GM12878 (cell line): ENCODE measurements around the gene ZNF2. TPM values are rescaled to one million over a fixed set of nuclear protein-coding genes. Genes with fewer than 3 reads are reported as not detected.
A peak's percentile ranks its signal among the peaks of the same experiment; 100 is the strongest.

Experiments used
- ATAC-seq: fragments of 200-7000 bp; cut with Tn5 transposase; 3 replicates; pipeline ENCODE4 v1.9.1; 2020; ENCODE audit warnings: mild to moderate bottlenecking, moderate library complexity
- BruUV-seq: library from RNA; stranded (reverse); fragments of 400-500 nt; replicated peaks from 2 replicates; lab custom pipeline; 2021; lab: Mats Ljungman, UMichigan
- CTCF ChIA-PET: fragments of 300-600 bp; sonication (Branson Sonifier 250); formaldehyde crosslinking; extraction: SDS; loops from one replicate; lab custom pipeline; 2021; ENCODE audit warnings: inconsistent platforms; lab: Yijun Ruan, JAX
- POLR2A ChIA-PET: fragments of 350-600 bp; formaldehyde crosslinking; extraction: SDS; loops from one replicate; lab custom pipeline; 2021; ENCODE audit warnings: inconsistent platforms; lab: Charles Lee
- RAD21 ChIA-PET: fragments of 300-600 bp; sonication (Branson Sonifier 250); formaldehyde crosslinking; loops from one replicate; lab custom pipeline; 2023; ENCODE audit warnings: antibody characterized with exemption; ENCODE audit not compliant: unreplicated experiment; lab: Charles Lee
- SMC1A ChIA-PET: fragments of 300-600 bp; sonication (Branson Sonifier 250); formaldehyde crosslinking; loops from one replicate; lab custom pipeline; 2023; ENCODE audit not compliant: unreplicated experiment, uncharacterized antibody; lab: Charles Lee
- DNase-seq: peaks from one replicate; pipeline ENCODE4 v3.0.0-alpha.2; 2011; ENCODE audit warnings: low read depth, low spot score
- FAIRE-seq: peaks from 3 replicates; lab custom pipeline; 2011; peaks lifted over from hg19 to GRCh38; lab: Jason Lieb, UNC
- H2AFZ ChIP-seq: 2 replicates; pipeline ENCODE4 v1.6.0; 2011; ENCODE audit warnings: low read depth, low read length, control low read depth; ENCODE audit not compliant: control insufficient read depth
- H3K27ac ChIP-seq: 2 replicates; pipeline ENCODE4 v1.5.1; 2011; ENCODE audit warnings: control low read depth; ENCODE audit not compliant: control insufficient read depth, insufficient read depth
- H3K27me3 ChIP-seq, 2 experiments: replicated peaks in 1 of 2; 2 replicates each; pipeline versions ENCODE4 v1.6.0 to v1.6.1; 2011; ENCODE audit warnings: low read length in 1 of 2; ENCODE audit not compliant: control insufficient read depth in 2 of 2, insufficient read depth in 2 of 2
- H3K36me3 ChIP-seq, 2 experiments: 2 replicates each; pipeline ENCODE4 v1.5.1; 2011; ENCODE audit warnings: low read length in 1 of 2; ENCODE audit not compliant: control insufficient read depth in 2 of 2, insufficient read depth in 2 of 2
- H3K4me1 ChIP-seq: 2 replicates; pipeline ENCODE4 v1.6.1; 2011; ENCODE audit warnings: mild to moderate bottlenecking, low read length, moderate library complexity, mixed read lengths; ENCODE audit not compliant: control insufficient read depth, insufficient read depth
- H3K4me2 ChIP-seq: 2 replicates; pipeline ENCODE4 v1.6.0; 2011; ENCODE audit warnings: control low read depth; ENCODE audit not compliant: control insufficient read depth, insufficient read depth
- H3K4me3 ChIP-seq: fragments of 200-600 bp; sonication (generic); 2 replicates; pipeline ENCODE4 v1.5.1; 2016
- H3K79me2 ChIP-seq: 2 replicates; pipeline ENCODE4 v1.6.0; 2011; ENCODE audit warnings: low read length; ENCODE audit not compliant: control insufficient read depth, insufficient read depth
- H3K9ac ChIP-seq: 2 replicates; pipeline ENCODE4 v1.8.0; 2011; ENCODE audit warnings: low read length, control low read depth, mixed read lengths; ENCODE audit not compliant: control insufficient read depth, insufficient read depth
- H3K9me3 ChIP-seq: replicated peaks from 3 replicates; pipeline ENCODE4 v1.5.1; 2011; ENCODE audit warnings: mild to moderate bottlenecking, low read length; ENCODE audit not compliant: control insufficient read depth, insufficient read depth
- H4K20me1 ChIP-seq: 2 replicates; pipeline ENCODE4 v1.6.0; 2011; ENCODE audit not compliant: control insufficient read depth, insufficient read depth
- BRCA1 ChIP-seq: IDR thresholded peaks from 2 replicates; pipeline ENCODE4 v1.6.1; 2011; ENCODE audit warnings: low read depth, low read length, improper control_type of control experiment
- CREM ChIP-seq: IDR thresholded peaks from 2 replicates; pipeline ENCODE4 v1.6.1; 2014; ENCODE audit warnings: antibody characterized with exemption, low read depth
- DPF2 ChIP-seq: fragments of 450-650 bp; IDR thresholded peaks from 2 replicates; pipeline ENCODE4 v1.6.1; 2017; ENCODE audit warnings: mild to moderate bottlenecking
- E2F8 ChIP-seq: fragments of 450-650 bp; IDR thresholded peaks from 2 replicates; pipeline ENCODE4 v1.6.1; 2018; ENCODE audit warnings: mild to moderate bottlenecking, low read depth, moderate library complexity; ENCODE audit not compliant: partially characterized antibody
- EED ChIP-seq: sonication (generic); IDR thresholded peaks from 2 replicates; pipeline ENCODE4 v1.6.1; 2016; ENCODE audit warnings: antibody characterized with exemption, low read depth
- EGR1 ChIP-seq, 2 experiments: IDR thresholded peaks; 1 replicate in 1 of 2; 2 replicates in 1 of 2; pipeline ENCODE4 v1.6.1; 2011 to 2012; ENCODE audit warnings: low read depth in 2 of 2, low read length in 2 of 2, borderline replicate concordance in 1 of 2, mild to moderate bottlenecking in 1 of 2, moderate library complexity in 1 of 2
- GATAD2B ChIP-seq: fragments of 450-650 bp; conservative IDR thresholded peaks from 2 replicates; pipeline ENCODE4 v1.6.1; 2017; ENCODE audit warnings: low read depth, mild to moderate bottlenecking, moderate library complexity
- IKZF1 ChIP-seq: fragments of 450-650 bp; conservative IDR thresholded peaks from 2 replicates; pipeline ENCODE4 v1.6.1; 2017; ENCODE audit warnings: antibody characterized with exemption, mild to moderate bottlenecking
- IKZF2 ChIP-seq, 2 experiments: fragments of 450-650 bp; IDR thresholded peaks; 2 replicates each; pipeline ENCODE4 v1.6.1; 2017; ENCODE audit warnings: mild to moderate bottlenecking in 2 of 2, moderate library complexity in 2 of 2
- LARP7 ChIP-seq: fragments of 450-650 bp; IDR thresholded peaks from 2 replicates; pipeline ENCODE4 v1.6.1; 2017; ENCODE audit warnings: mild to moderate bottlenecking
- MXI1 ChIP-seq: fragments of 150-350 bp; IDR thresholded peaks from 2 replicates; pipeline ENCODE4 v1.6.1; 2011; ENCODE audit warnings: low read depth, mild to moderate bottlenecking, inconsistent platforms, low read length, improper control_type of control experiment
- NR2F1 ChIP-seq: fragments of 450-650 bp; conservative IDR thresholded peaks from 2 replicates; pipeline ENCODE4 v1.6.1; 2017; ENCODE audit warnings: mild to moderate bottlenecking
- POLR2A ChIP-seq: IDR thresholded peaks from 2 replicates; pipeline ENCODE4 v1.6.1; 2011; ENCODE audit warnings: low read depth, mild to moderate bottlenecking, low read length
- RB1 ChIP-seq: fragments of 450-650 bp; formaldehyde crosslinking; IDR thresholded peaks from 2 replicates; pipeline ENCODE4 v1.6.1; 2017; ENCODE audit warnings: mild to moderate bottlenecking, borderline replicate concordance
- SMAD1 ChIP-seq: fragments of 450-650 bp; IDR thresholded peaks from 2 replicates; pipeline ENCODE4 v1.6.1; 2018; ENCODE audit warnings: mild to moderate bottlenecking, low read depth; ENCODE audit not compliant: partially characterized antibody
- TBL1XR1 ChIP-seq: IDR thresholded peaks from 2 replicates; pipeline ENCODE4 v1.6.1; 2012; ENCODE audit warnings: low read depth, low read length, improper control_type of control experiment
- WGBS: methylation state at CpG from one replicate; pipeline ENCODE4 v1.1.6; 2016; ENCODE audit warnings: low lambda C conversion rate; ENCODE audit not compliant: insufficient replicate concordance, insufficient coverage; ENCODE audit errors: missing lambda C conversion rate; 5-methylcytosine and 5-hydroxymethylcytosine counted together
- in situ Hi-C: fragments of 300-500 bp; cut with MboI; formaldehyde crosslinking; loops from 9 replicates; pipeline ENCODE4 v1.14.3; 2018; ENCODE audit warnings: mixed read lengths
- intact Hi-C: fragments of 100-400 bp; cut with micrococcal nuclease; formaldehyde crosslinking; loops from one replicate; pipeline ENCODE4 v1.14.2; 2022; ENCODE audit not compliant: unreplicated experiment
- polyA plus RNA-seq, 11 experiments: library from polyadenylated mRNA; depleted of rRNA in 4 of 11; unstranded in 6 of 11; stranded (reverse) in 5 of 11; fragments of >200 nt; fragmentation: Nextera tagmentation in 4 of 11; fragmentation: Illumina TruSeq in 1 of 11; extraction: Ambion mirVana in 4 of 11; extraction: Trizol in 1 of 11; gene quantifications; 1 replicate in 1 of 11; 2 replicates in 10 of 11; pipeline versions ENCODE4 v1.2.1 to v1.2.3, GENCODE V29; 2011 to 2016; ENCODE audit warnings: inconsistent platforms in 2 of 11, missing spikeins in 2 of 11, low read depth in 1 of 11
- total RNA-seq, 4 experiments: library from RNA; depleted of rRNA in 3 of 4; stranded (reverse); fragments of >200 nt in 3 of 4; fragmentation: Illumina TruSeq in 1 of 4; extraction: Trizol in 1 of 4; gene quantifications; 2 replicates each; pipeline versions ENCODE4 v1.2.1 to v1.2.3, GENCODE V29; 2013 to 2021
- TF ChIP-seq, protein P1 (sequence below): fragments of 450-650 bp; IDR thresholded peaks from 2 replicates; pipeline ENCODE4 v1.6.1; 2017; ENCODE audit warnings: mild to moderate bottlenecking, moderate library complexity

Gene ZNF2
- total and polyA plus RNA-seq, 10 of the 15 experiments (the other 5 are each of a cell fraction or from before 2014, with no cell fraction given): 2.4 to 5.1 (median 3.5) TPM

- H3K4me3 ChIP-seq: peak overlapping the region; percentile 78
- peak overlapping the region; percentile 87 for H2AFZ ChIP-seq
- peaks cover 3% of the 10 kb centered on the region; the same call in 1 of the 2 replicates for H3K4me1 ChIP-seq
- H3K27me3 ChIP-seq: no peaks in the 10 kb centered on the region
- in situ Hi-C loops (no loop called here), intact Hi-C loops (no loop called here)
- POLR2A ChIA-PET: interaction anchor here (2.1 kb wide), 1 partner anchor 37 kb away, joined by 6 read pairs; the partner anchor contains the start of gene MRPS5
- CTCF ChIA-PET: interaction anchor here (0.9 to 1.5 kb wide), 3 partner anchors 37 to 83 kb away, joined by 3 to 4 read pairs (median 3); partner anchors contain the start of gene MRPS5
- peaks cover 0 to 3% of the 10 kb centered on the region in 2 experiments; a peak in 1 of 4 replicates for H3K36me3 ChIP-seq
- no peaks in the 10 kb centered on the region for H4K20me1 ChIP-seq
- peak overlapping the region; percentile 94 for H3K4me2 ChIP-seq
- SMC1A ChIA-PET: no interaction called here
- BruUV-seq: no TSS peak
- H3K9me3 ChIP-seq: peaks cover 3% of the 10 kb centered on the region; the same call in 1 of the 3 replicates
- RAD21 ChIA-PET: interaction anchor here (0.6 to 1.2 kb wide), 2 partner anchors 28 to 43 kb away, joined by 3 to 5 read pairs; no protein-coding TSS in a partner anchor
- no peak overlapping the region for H3K27ac ChIP-seq
- ATAC-seq (peak; percentile 79), FAIRE-seq (no peak), DNase-seq (no peak)
- 6% methylated on average over 41 of the region's 58 CpGs for WGBS
- peak overlapping the region; percentile 72 for H3K9ac ChIP-seq
- H3K79me2 ChIP-seq: peaks cover under 1% of the 10 kb centered on the region; the same call in 1 of the 2 replicates
- TF ChIP-seq RB1 (0 out of 2 replicates have a peak, but pooled peaks have one; percentile 26), GATAD2B (peak; percentile 42; the same call in 1 of the 2 replicates), BRCA1 (no peak), DPF2 (peak; percentile 28; the same call in 1 of the 2 replicates), TBL1XR1 (no peak), IKZF1 (peak; percentile 17; the same call in 1 of the 2 replicates), LARP7 (peak; percentile 73), SMAD1 (no peak), MXI1 (no peak), EGR1 (IDR thresholded peaks at IDR 0.05; ENCODE audit: borderline replicate concordance in 1 of 2, low read depth in 2 of 2, low read length in 2 of 2) (peak in 1 of 2 experiments; percentile 40; a peak in 1 of 3 replicates), POLR2A (peak; percentile 2), NR2F1 (no peak), CREM (no peak), IKZF2 (IDR thresholded peaks at IDR 0.05) (no peak), EED (peak; percentile 33; the same call in 1 of the 2 replicates), E2F8 (no peak)
- TF ChIP-seq, protein P1, sequence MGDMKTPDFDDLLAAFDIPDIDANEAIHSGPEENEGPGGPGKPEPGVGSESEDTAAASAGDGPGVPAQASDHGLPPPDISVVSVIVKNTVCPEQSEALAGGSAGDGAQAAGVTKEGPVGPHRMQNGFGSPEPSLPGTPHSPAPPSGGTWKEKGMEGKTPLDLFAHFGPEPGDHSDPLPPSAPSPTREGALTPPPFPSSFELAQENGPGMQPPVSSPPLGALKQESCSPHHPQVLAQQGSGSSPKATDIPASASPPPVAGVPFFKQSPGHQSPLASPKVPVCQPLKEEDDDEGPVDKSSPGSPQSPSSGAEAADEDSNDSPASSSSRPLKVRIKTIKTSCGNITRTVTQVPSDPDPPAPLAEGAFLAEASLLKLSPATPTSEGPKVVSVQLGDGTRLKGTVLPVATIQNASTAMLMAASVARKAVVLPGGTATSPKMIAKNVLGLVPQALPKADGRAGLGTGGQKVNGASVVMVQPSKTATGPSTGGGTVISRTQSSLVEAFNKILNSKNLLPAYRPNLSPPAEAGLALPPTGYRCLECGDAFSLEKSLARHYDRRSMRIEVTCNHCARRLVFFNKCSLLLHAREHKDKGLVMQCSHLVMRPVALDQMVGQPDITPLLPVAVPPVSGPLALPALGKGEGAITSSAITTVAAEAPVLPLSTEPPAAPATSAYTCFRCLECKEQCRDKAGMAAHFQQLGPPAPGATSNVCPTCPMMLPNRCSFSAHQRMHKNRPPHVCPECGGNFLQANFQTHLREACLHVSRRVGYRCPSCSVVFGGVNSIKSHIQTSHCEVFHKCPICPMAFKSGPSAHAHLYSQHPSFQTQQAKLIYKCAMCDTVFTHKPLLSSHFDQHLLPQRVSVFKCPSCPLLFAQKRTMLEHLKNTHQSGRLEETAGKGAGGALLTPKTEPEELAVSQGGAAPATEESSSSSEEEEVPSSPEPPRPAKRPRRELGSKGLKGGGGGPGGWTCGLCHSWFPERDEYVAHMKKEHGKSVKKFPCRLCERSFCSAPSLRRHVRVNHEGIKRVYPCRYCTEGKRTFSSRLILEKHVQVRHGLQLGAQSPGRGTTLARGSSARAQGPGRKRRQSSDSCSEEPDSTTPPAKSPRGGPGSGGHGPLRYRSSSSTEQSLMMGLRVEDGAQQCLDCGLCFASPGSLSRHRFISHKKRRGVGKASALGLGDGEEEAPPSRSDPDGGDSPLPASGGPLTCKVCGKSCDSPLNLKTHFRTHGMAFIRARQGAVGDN: 0 out of 2 replicates have a peak, but pooled peaks have one; percentile 32
Observed at GRCh38 chr2:95158891-95159619, 6.6 kb upstream of the ZNF2 start.
